HCT116 (cell line): ENCODE measurements around the gene RELCH. TPM values are rescaled to one million over a fixed set of nuclear protein-coding genes. Genes with fewer than 3 reads are reported as not detected.

Source experiments
- ATAC-seq: fragments of 200-7000 bp; cut with Tn5 transposase; 2 replicates; pipeline ENCODE4 v1.9.1; 2020; ENCODE audit warnings: mild to moderate bottlenecking, moderate library complexity
- BruUV-seq: library from RNA; stranded (reverse); fragments of 400-500 nt; replicated peaks from 2 replicates; lab custom pipeline; 2021; lab: Mats Ljungman, UMichigan
- CTCF ChIA-PET: fragments of 300-600 bp; sonication (Branson Sonifier 250); formaldehyde crosslinking; loops from one replicate; lab custom pipeline; 2021; ENCODE audit warnings: antibody characterized with exemption; lab: Charles Lee
- POLR2A ChIA-PET: fragments of 300-600, 350-600 bp; sonication (Branson Sonifier 250); formaldehyde crosslinking; loops from one replicate; lab custom pipeline; 2021; ENCODE audit warnings: antibody characterized with exemption; lab: Charles Lee
- RAD21 ChIA-PET, 2 experiments: fragments of 300-600 bp; sonication (Branson Sonifier 250); formaldehyde crosslinking; loops; one replicate each; lab custom pipeline; 2023; ENCODE audit warnings: low total read pairs in 2 of 2; ENCODE audit not compliant: uncharacterized antibody in 2 of 2, unreplicated experiment in 2 of 2, low non-redundant PET in 1 of 2; lab: Charles Lee
- DNase-seq: peaks from one replicate; pipeline ENCODE4 v3.0.0-alpha.2; 2010; ENCODE audit warnings: low read depth, low spot score
- H2AFZ ChIP-seq: fragments of 200-600 bp; shearing (Covaris generic), sonication (generic); 2 replicates; pipeline ENCODE4 v1.6.1; 2017; ENCODE audit warnings: low read depth, mixed run types, mixed read lengths, antibody characterized with exemption, low read length; ENCODE audit not compliant: poor library complexity, severe bottlenecking
- H3K27ac ChIP-seq: 2 replicates; pipeline ENCODE4 v1.5.1; 2012; ENCODE audit warnings: low read depth, low read length
- H3K27me3 ChIP-seq: fragments of 200-600 bp; sonication (generic); 2 replicates; pipeline ENCODE4 v1.6.1; 2016; ENCODE audit warnings: mixed run types, low read length, mixed read lengths; ENCODE audit not compliant: insufficient read depth
- H3K36me3 ChIP-seq, 2 experiments: fragments of 200-500 bp in 1 of 2; fragments of 200-600 bp in 1 of 2; sonication (Bioruptor generic) in 1 of 2; sonication (generic) in 1 of 2; 2 replicates each; pipeline versions ENCODE4 v1.5.1 to v1.6.1; 2014 to 2016; ENCODE audit warnings: low read length in 2 of 2, inconsistent platforms in 1 of 2, mixed read lengths in 1 of 2, mixed run types in 1 of 2; ENCODE audit not compliant: insufficient read depth in 2 of 2, control insufficient read depth in 1 of 2
- H3K4me1 ChIP-seq, 2 experiments: fragments of 200-600 bp in 1 of 2; sonication (generic) in 1 of 2; 2 replicates each; pipeline versions ENCODE4 v1.5.1 to v1.6.1; 2012 to 2017; ENCODE audit warnings: low read length in 2 of 2, inconsistent platforms in 1 of 2, mild to moderate bottlenecking in 1 of 2, mixed read lengths in 1 of 2, mixed run types in 1 of 2, moderate library complexity in 1 of 2; ENCODE audit not compliant: insufficient read depth in 2 of 2, control insufficient read depth in 1 of 2
- H3K4me2 ChIP-seq: fragments of 200-600 bp; sonication (generic); 2 replicates; pipeline ENCODE4 v1.6.1; 2017; ENCODE audit warnings: mixed run types, low read length, mixed read lengths
- H3K4me3 ChIP-seq, 2 experiments: fragments of 200-600 bp in 1 of 2; sonication (generic) in 1 of 2; replicated peaks in 1 of 2; 2 replicates each; pipeline ENCODE4 v1.5.1; 2011 to 2016; ENCODE audit warnings: low read length in 2 of 2, control low read depth in 1 of 2, low read depth in 1 of 2, mild to moderate bottlenecking in 1 of 2, mixed read lengths in 1 of 2, mixed run types in 1 of 2
- H3K79me2 ChIP-seq: fragments of 200-600 bp; sonication (generic); 2 replicates; pipeline ENCODE4 v1.6.1; 2017; ENCODE audit warnings: mild to moderate bottlenecking, mixed run types, low read length, moderate library complexity, mixed read lengths; ENCODE audit not compliant: insufficient read depth
- H3K9ac ChIP-seq: fragments of 200-600 bp; sonication (generic); 2 replicates; pipeline ENCODE4 v1.6.1; 2016; ENCODE audit warnings: low read length, mixed read lengths
- H3K9me2 ChIP-seq: fragments of 200-600 bp; sonication (generic), shearing (Covaris generic); 2 replicates; pipeline ENCODE4 v1.6.1; 2017; ENCODE audit warnings: mixed run types, mild to moderate bottlenecking, moderate library complexity; ENCODE audit not compliant: insufficient read depth
- H3K9me3 ChIP-seq, 2 experiments: fragments of 200-500 bp in 1 of 2; fragments of 200-600 bp in 1 of 2; sonication (Bioruptor generic) in 1 of 2; sonication (generic) in 1 of 2; 2 replicates each; pipeline ENCODE4 v1.6.1; 2014 to 2017; ENCODE audit warnings: low read length in 2 of 2, mixed read lengths in 2 of 2, inconsistent platforms in 1 of 2, low read depth in 1 of 2, mild to moderate bottlenecking in 1 of 2, mixed run types in 1 of 2, moderate library complexity in 1 of 2; ENCODE audit not compliant: control insufficient read depth in 1 of 2, insufficient read depth in 1 of 2
- H4K20me1 ChIP-seq: fragments of 200-600 bp; sonication (generic), shearing (Covaris generic); 2 replicates; pipeline ENCODE4 v1.6.1; 2017; ENCODE audit warnings: mixed run types, mild to moderate bottlenecking, moderate library complexity; ENCODE audit not compliant: insufficient read depth
- ATF3 ChIP-seq: IDR thresholded peaks from 2 replicates; pipeline ENCODE4 v1.6.1; 2012
- CBX3 ChIP-seq: IDR thresholded peaks from 2 replicates; pipeline ENCODE4 v1.6.1; 2012; ENCODE audit warnings: low read depth
- CTCF ChIP-seq, 3 experiments: fragments of 200-600 bp in 1 of 3; sonication (generic) in 1 of 3; IDR thresholded peaks in 2 of 3; conservative IDR thresholded peaks in 1 of 3; 2 replicates each; pipeline ENCODE4 v1.5.1; 2012 to 2017; ENCODE audit warnings: low read depth in 2 of 3, low read length in 2 of 3, antibody characterized with exemption in 1 of 3, borderline replicate concordance in 1 of 3, control low read depth in 1 of 3, mild to moderate bottlenecking in 1 of 3, mixed read lengths in 1 of 3, mixed run types in 1 of 3, moderate library complexity in 1 of 3; ENCODE audit not compliant: insufficient read depth in 1 of 3
- EGR1 ChIP-seq: IDR thresholded peaks from 2 replicates; pipeline ENCODE4 v1.6.1; 2012; ENCODE audit warnings: low read depth
- ELF1 ChIP-seq: IDR thresholded peaks from 2 replicates; pipeline ENCODE4 v1.6.1; 2012; ENCODE audit warnings: low read depth, borderline replicate concordance
- EZH2phosphoT487 ChIP-seq: fragments of 200-600 bp; IDR thresholded peaks from 2 replicates; pipeline ENCODE4 v1.6.1; 2018; ENCODE audit warnings: antibody characterized with exemption, borderline replicate concordance
- FOSL1 ChIP-seq: IDR thresholded peaks from 2 replicates; pipeline ENCODE4 v1.6.1; 2012; ENCODE audit warnings: low read depth
- MAX ChIP-seq: IDR thresholded peaks from 2 replicates; pipeline ENCODE4 v1.6.1; 2012
- POLR2A ChIP-seq: IDR thresholded peaks from 2 replicates; pipeline ENCODE4 v1.7.0; 2011; ENCODE audit warnings: borderline replicate concordance; ENCODE audit not compliant: insufficient read depth, insufficient read length; ENCODE audit errors: extremely low read depth
- REST ChIP-seq: IDR thresholded peaks from 2 replicates; pipeline ENCODE4 v1.6.1; 2012; ENCODE audit warnings: low read depth
- SIN3A ChIP-seq: IDR thresholded peaks from 2 replicates; pipeline ENCODE4 v1.6.1; 2012; ENCODE audit warnings: low read depth
- YY1 ChIP-seq: IDR thresholded peaks from 2 replicates; pipeline ENCODE4 v1.6.1; 2011; ENCODE audit warnings: low read length, low read depth, moderate library complexity, mild to moderate bottlenecking; ENCODE audit not compliant: insufficient replicate concordance; ENCODE audit errors: extremely low read depth
- ZFX ChIP-seq: fragments of 450-650 bp; IDR thresholded peaks from 2 replicates; pipeline ENCODE4 v1.6.1; 2017
- intact Hi-C: fragments of 100-400 bp; cut with micrococcal nuclease; formaldehyde crosslinking; loops from 2 replicates; pipeline ENCODE4 v1.10.0; 2022
- total RNA-seq: library from RNA; stranded (reverse); gene quantifications from one replicate; pipeline ENCODE4 v1.2.1, GENCODE V29; 2021; ENCODE audit not compliant: unreplicated experiment

The RELCH gene
- total RNA-seq, 1 experiment from 2014 or later: 17.4 TPM

GRCh38 chr18:62170857-62171256, 16.2 kb upstream of the RELCH start:
- ChIA-PET CTCF (no interaction called here), RAD21 (no interaction called here), POLR2A (no interaction called here)
- DNase-seq: no peak
- BruUV-seq: no TSS peak
- intact Hi-C loops: no loop called here
- H4K20me1 ChIP-seq: no peaks in the 10 kb centered on the region
- H3K9ac ChIP-seq: no peak overlapping the region
- H2AFZ ChIP-seq: no peak overlapping the region
- H3K79me2 ChIP-seq: 0 out of 2 replicates have a peak, but pooled peaks cover 3% of the 10 kb centered on the region
- H3K27me3 ChIP-seq: no peaks in the 10 kb centered on the region
- H3K4me3 ChIP-seq: no peak overlapping the region
- no peaks in the 10 kb centered on the region for H3K9me3 ChIP-seq
- H3K36me3 ChIP-seq: no peaks in the 10 kb centered on the region
- H3K4me1 ChIP-seq: no peaks in the 10 kb centered on the region
- no peak for ATAC-seq
- H3K4me2 ChIP-seq: no peak overlapping the region
- TF ChIP-seq ELF1 (no peak), MAX (no peak), POLR2A (no peak), CBX3 (no peak), FOSL1 (no peak), EZH2phosphoT487 (no peak), EGR1 (no peak), ATF3 (no peak), SIN3A (no peak), CTCF (IDR thresholded peaks at IDR 0.05 in 2 of 3, conservative IDR thresholded peaks at IDR 0.05 in 1 of 3; ENCODE audit: borderline replicate concordance in 1 of 3, insufficient read depth in 1 of 3, low read depth in 2 of 3, low read length in 2 of 3) (no peak), ZFX (no peak), YY1 (no peak), REST (no peak)
- no peak overlapping the region for H3K27ac ChIP-seq
- H3K9me2 ChIP-seq: no peaks in the 10 kb centered on the region
